Fibroblast of lung (primary cell): ENCODE measurements around the gene IL21R. TPM values are rescaled to one million over a fixed set of nuclear protein-coding genes. Genes with fewer than 3 reads are reported as not detected.
"Not testable (repeated sequence)": the region's sequence is repeated elsewhere in the genome, so short reads cannot be mapped to it uniquely, and the experiment has no call there.

Source experiments
- DNase-seq, 2 donors: peaks; one replicate each; pipeline versions ENCODE4 v3.0.0 to v3.0.0-alpha.2; 2010; ENCODE audit warnings: low read depth in 2 of 2
- H2AFZ ChIP-seq: 2 replicates; pipeline ENCODE4 v1.5.1; 2012; ENCODE audit warnings: low read length, control low read depth, inconsistent platforms
- H3K27ac ChIP-seq: 2 replicates; pipeline ENCODE4 v1.5.1; 2011; ENCODE audit warnings: low read length, control low read depth; ENCODE audit not compliant: insufficient read depth
- H3K27me3 ChIP-seq: 2 replicates; pipeline ENCODE4 v1.5.1; 2011; ENCODE audit warnings: mild to moderate bottlenecking, low read length; ENCODE audit not compliant: control insufficient read depth, insufficient read depth
- H3K36me3 ChIP-seq: 2 replicates; pipeline ENCODE4 v1.5.1; 2011; ENCODE audit warnings: low read length; ENCODE audit not compliant: control insufficient read depth, insufficient read depth
- H3K4me1 ChIP-seq: 2 replicates; pipeline ENCODE4 v1.5.1; 2011; ENCODE audit warnings: low read length; ENCODE audit not compliant: control insufficient read depth, insufficient read depth; ENCODE audit errors: extremely low read depth
- H3K4me2 ChIP-seq: 2 replicates; pipeline ENCODE4 v1.5.1; 2011; ENCODE audit warnings: low read length, control low read depth; ENCODE audit not compliant: insufficient read depth; ENCODE audit errors: extremely low read depth
- H3K4me3 ChIP-seq, 4 experiments: fragments of 200-600 bp in 1 of 4; sonication (generic) in 1 of 4; replicated peaks in 1 of 4; 2 replicates each; pipeline ENCODE4 v1.5.1; 2011 to 2016; ENCODE audit warnings: low read length in 4 of 4, low read depth in 3 of 4, mild to moderate bottlenecking in 3 of 4, control low read depth in 2 of 4, inconsistent platforms in 1 of 4, mixed read lengths in 1 of 4; ENCODE audit not compliant: insufficient read depth in 1 of 4; ENCODE audit errors: control extremely low read depth in 1 of 4
- H3K79me2 ChIP-seq: 2 replicates; pipeline ENCODE4 v1.5.1; 2012; ENCODE audit warnings: mild to moderate bottlenecking, low read length, inconsistent platforms; ENCODE audit not compliant: control insufficient read depth, insufficient read depth
- H3K9ac ChIP-seq: 2 replicates; pipeline ENCODE4 v1.5.1; 2011; ENCODE audit warnings: mild to moderate bottlenecking, low read length, control low read depth; ENCODE audit not compliant: insufficient read depth
- H3K9me3 ChIP-seq: 2 replicates; pipeline ENCODE4 v1.5.1; 2012; ENCODE audit warnings: low read depth, low read length; ENCODE audit not compliant: control insufficient read depth, insufficient read depth
- H4K20me1 ChIP-seq: 2 replicates; pipeline ENCODE4 v1.5.1; 2011; ENCODE audit warnings: low read length; ENCODE audit not compliant: control insufficient read depth, insufficient read depth; ENCODE audit errors: extremely low read depth
- CTCF ChIP-seq, 2 donors: IDR thresholded peaks in 1 of 2; conservative IDR thresholded peaks in 1 of 2; 1 replicate in 1 of 2; 2 replicates in 1 of 2; pipeline ENCODE4 v1.5.1; 2011 to 2012; ENCODE audit warnings: low read length in 2 of 2, control low read depth in 1 of 2, inconsistent platforms in 1 of 2, low read depth in 1 of 2, mild to moderate bottlenecking in 1 of 2
- EZH2 ChIP-seq: IDR thresholded peaks from 2 replicates; pipeline ENCODE4 v1.5.1; 2012; ENCODE audit warnings: low read length, control low read depth, mild to moderate bottlenecking; ENCODE audit errors: missing control alignments
- polyA plus RNA-seq, 2 donors: library from polyadenylated mRNA; depleted of rRNA in 1 of 2; stranded (reverse) in 1 of 2; unstranded in 1 of 2; fragments of >200 nt; gene quantifications; 2 replicates each; pipeline ENCODE4 v1.2.1, GENCODE V29; 2011 to 2012; ENCODE audit warnings: missing spikeins in 1 of 2
- total RNA-seq: library from RNA; depleted of rRNA; stranded (reverse); fragments of >200 nt; gene quantifications from 2 replicates; pipeline ENCODE4 v1.2.1, GENCODE V29; 2014

The IL21R gene
- total and polyA plus RNA-seq, 2 donors (not counting 1 experiment from before 2014, with no cell fraction given): 0.95 to 7.4 TPM

GRCh38 chr16:27432558-27432957 is 30.6 kb downstream of the IL21R start:
- DNase-seq: peak; percentile 37 to 87

GRCh38 chr16:27433191-27433590 is 31.2 kb downstream of the IL21R start:
- H3K4me2 ChIP-seq, H3K79me2 ChIP-seq, H3K36me3 ChIP-seq, DNase-seq, H4K20me1 ChIP-seq, H3K9ac ChIP-seq, H2AFZ ChIP-seq, H3K27me3 ChIP-seq, H3K9me3 ChIP-seq, H3K27ac ChIP-seq, H3K4me1 ChIP-seq, H3K4me3 ChIP-seq: not testable (repeated sequence)

More at GRCh38 chr16:27432558-27432957, 30.6 kb downstream of the IL21R start:
- no peak overlapping the region for H3K27ac ChIP-seq
- H3K4me3 ChIP-seq: no peak overlapping the region
- no peak overlapping the region for H2AFZ ChIP-seq
- H3K36me3 ChIP-seq: no peaks in the 10 kb centered on the region
- H3K79me2 ChIP-seq: no peaks in the 10 kb centered on the region
- peaks cover 3% of the 10 kb centered on the region for H3K4me1 ChIP-seq
- H3K9me3 ChIP-seq: no peaks in the 10 kb centered on the region
- no peak overlapping the region for H3K4me2 ChIP-seq
- H3K27me3 ChIP-seq: no peaks in the 10 kb centered on the region
- H3K9ac ChIP-seq: no peak overlapping the region
- H4K20me1 ChIP-seq: no peaks in the 10 kb centered on the region
- no peak for TF ChIP-seq EZH2

GRCh38 chr16:27433636-27434035 is 31.7 kb downstream of the IL21R start:
- no peak for DNase-seq
- Histone ChIP-seq H3K4me1 (peaks cover 3% of the 10 kb centered on the region), H4K20me1 (no peaks in the 10 kb centered on the region), H3K36me3 (no peaks in the 10 kb centered on the region), H3K79me2 (no peaks in the 10 kb centered on the region), H3K4me2 (no peak overlapping the region), H3K4me3 (no peak overlapping the region), H2AFZ (no peak overlapping the region), H3K27ac (no peak overlapping the region), H3K27me3 (no peaks in the 10 kb centered on the region), H3K9ac (no peak overlapping the region), H3K9me3 (no peaks in the 10 kb centered on the region)
- TF ChIP-seq CTCF (conservative IDR thresholded peaks at IDR 0.05 in 1 of 2, IDR thresholded peaks at IDR 0.05 in 1 of 2; ENCODE audit: low read depth in 1 of 2, low read length in 2 of 2) (no peak), EZH2 (no peak)

DNA sequence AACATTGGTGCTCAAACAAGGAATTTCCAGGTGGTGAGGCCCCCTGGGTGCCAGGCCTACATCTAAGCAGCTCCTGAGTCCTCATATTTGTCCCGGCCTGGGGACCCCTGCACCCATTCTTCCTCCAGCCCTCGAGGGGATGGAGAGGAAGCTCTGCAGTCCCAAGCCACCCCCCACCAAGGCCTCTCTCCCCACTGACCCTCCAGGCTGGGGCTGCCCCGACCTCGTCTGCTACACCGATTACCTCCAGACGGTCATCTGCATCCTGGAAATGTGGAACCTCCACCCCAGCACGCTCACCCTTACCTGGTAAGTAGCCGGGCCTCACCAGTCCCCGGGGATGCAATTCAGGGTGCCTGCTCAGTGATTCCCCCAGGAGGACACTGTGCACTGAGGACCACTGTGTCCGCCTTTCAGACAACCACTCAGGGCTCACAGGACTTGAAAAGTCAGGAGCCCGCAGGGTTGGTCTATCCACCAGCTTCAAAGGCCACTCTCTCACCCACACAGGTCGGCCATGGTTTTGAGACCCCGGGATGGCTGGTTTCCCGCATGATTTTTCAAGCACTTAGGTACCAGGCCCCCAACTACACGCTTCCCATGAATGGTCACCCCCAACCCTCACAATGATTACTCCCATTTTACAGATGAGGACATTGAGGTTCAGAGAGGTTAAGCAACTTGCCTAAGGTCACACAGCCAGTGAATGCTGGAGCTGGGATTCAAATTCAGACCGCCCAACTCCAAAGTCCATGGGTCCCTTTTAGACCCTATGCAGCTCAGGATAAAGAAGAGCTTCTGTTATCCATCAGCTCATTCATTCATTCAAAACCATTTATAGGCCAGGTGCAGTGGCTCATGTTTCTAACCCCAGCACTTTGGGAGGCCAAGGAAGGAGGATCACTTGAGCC is 32.4 kb downstream of the IL21R start:
- TF ChIP-seq CTCF (conservative IDR thresholded peaks at IDR 0.05 in 1 of 2, IDR thresholded peaks at IDR 0.05 in 1 of 2; ENCODE audit: low read depth in 1 of 2, low read length in 2 of 2) (no peak), EZH2 (no peak)
- no peak overlapping the region for H3K4me2 ChIP-seq
- H4K20me1 ChIP-seq: no peaks in the 10 kb centered on the region
- no peaks in the 10 kb centered on the region for H3K36me3 ChIP-seq
- peaks cover 3% of the 10 kb centered on the region for H3K4me1 ChIP-seq
- no peak for DNase-seq
- no peak overlapping the region for H2AFZ ChIP-seq
- no peak overlapping the region for H3K27ac ChIP-seq
- no peak overlapping the region for H3K4me3 ChIP-seq
- H3K27me3 ChIP-seq: no peaks in the 10 kb centered on the region
- no peak overlapping the region for H3K9ac ChIP-seq
- no peaks in the 10 kb centered on the region for H3K9me3 ChIP-seq
- H3K79me2 ChIP-seq: no peaks in the 10 kb centered on the region

- DNase-seq, H3K4me1 ChIP-seq, H2AFZ ChIP-seq, H4K20me1 ChIP-seq, H3K4me3 ChIP-seq, H3K4me2 ChIP-seq, H3K9me3 ChIP-seq, H3K27me3 ChIP-seq, H3K27ac ChIP-seq, H3K79me2 ChIP-seq, H3K9ac ChIP-seq, H3K36me3 ChIP-seq: not testable (repeated sequence)
Observed at GRCh38 chr16:27435146-27435545, 33.2 kb downstream of the IL21R start.
